Psoas muscle (tissue), 8 donors: ENCODE results near the gene PKHD1. TPM values are rescaled to one million over a fixed set of nuclear protein-coding genes. Genes with fewer than 3 reads are reported as not detected.

Source experiments
- ATAC-seq, 4 donors: fragments of 200-7000 bp; cut with Tn5 transposase; one replicate each; pipeline ENCODE4 v1.9.1; 2020; ENCODE audit warnings: moderate library complexity in 3 of 4, mild to moderate bottlenecking in 2 of 4
- DNase-seq, 2 donors: peaks; one replicate each; pipeline ENCODE4 v3.0.0-alpha.2; 2020
- H3K27ac ChIP-seq: fragments of 200-600 bp; one replicate; pipeline ENCODE4 v1.8.0; 2022
- H3K27me3 ChIP-seq, 3 donors: fragments of 200-600 bp in 1 of 3; one replicate each; pipeline versions ENCODE4 v1.6.1 to v1.8.0; 2013 to 2022; ENCODE audit warnings: low read length in 2 of 3, mild to moderate bottlenecking in 2 of 3, moderate library complexity in 1 of 3; ENCODE audit not compliant: insufficient read depth in 3 of 3
- H3K36me3 ChIP-seq, 2 donors: fragments of 200-600 bp in 1 of 2; one replicate each; pipeline versions ENCODE4 v1.6.1 to v1.8.0; 2013 to 2022; ENCODE audit warnings: low read depth in 1 of 2, mild to moderate bottlenecking in 1 of 2, moderate library complexity in 1 of 2; ENCODE audit not compliant: insufficient read depth in 1 of 2
- H3K4me1 ChIP-seq: fragments of 200-600 bp; one replicate; pipeline ENCODE4 v1.8.0; 2022
- H3K4me3 ChIP-seq: fragments of 200-600 bp; one replicate; pipeline ENCODE4 v1.8.0; 2022; ENCODE audit warnings: mild to moderate bottlenecking
- H3K9me3 ChIP-seq: fragments of 200-600 bp; one replicate; pipeline ENCODE4 v1.8.0; 2022
- WGBS, 3 donors: extraction: QIAGEN DNeasy Blood & Tissue Kit; methylation state at CpG; one replicate each; pipeline versions ENCODE4 v1.1.6 to v1.1.7; 2013; 5-methylcytosine and 5-hydroxymethylcytosine counted together
- intact Hi-C, 2 donors: fragments of 100-400 bp; cut with DNase I; formaldehyde crosslinking; loops; one replicate each; pipeline versions ENCODE4 v1.11.0 to v1.14.2; 2022
- polyA plus RNA-seq, 3 donors: library from polyadenylated mRNA; stranded (reverse); fragments of 200-250 nt; gene quantifications; one replicate each; pipeline ENCODE4 v1.2.3, GENCODE V29; 2013
- total RNA-seq, 4 donors: library from RNA; stranded (reverse); fragmentation: NEBNext Ultra II Directional in 2 of 4; extraction: Animal tissue kit (Norgen Biotek cat#: 25700) in 2 of 4; gene quantifications; one replicate each; pipeline versions ENCODE4 v1.2.1 to v1.2.4, GENCODE V29; 2021 to 2023
- TF ChIP-seq, protein P1 (sequence below): fragments of 200-600 bp; IDR thresholded peaks from one replicate; pipeline ENCODE4 v1.8.0; 2022; ENCODE audit warnings: antibody characterized with exemption
- donor health status: healthy with polysubstance abuse.
- donor health status: DM: no; HTN: no; CAD: no; lungs with moderate emphysema.
- donor health status: Bipolar disorder and iron deficiency.
- donor health status: healthy.
- donor health status: DM: yes; HTN: yes; CAD: no.
- donor health status: DM: no; HTN: no; CAD: no.
- donor health status: DM: no; HTN: no; CAD: no.
- donor health status: DM: yes; HTN: yes; CAD: no.

The PKHD1 gene
- total and polyA plus RNA-seq, 7 donors = under 0.01 to 0.11 (median 0.02) TPM; not detected in 2

GRCh38 chr6:52061481-52061880 lies 25.9 kb downstream of the PKHD1 start:
- Histone ChIP-seq H3K36me3 (no peaks in the 10 kb centered on the region), H3K9me3 (no peaks in the 10 kb centered on the region), H3K27me3 (no peaks in the 10 kb centered on the region), H3K4me3 (no peak overlapping the region), H3K27ac (no peak overlapping the region), H3K4me1 (peaks cover 6% of the 10 kb centered on the region)
- DNase-seq = no peak
- ATAC-seq = no peak
- 92 to 94% (median 92%) methylated on average over 3 of the region's 3 CpGs for WGBS, 3 donors
- intact Hi-C loops = loop anchor here in 1 of 2 donors (5.0 kb wide), 1 partner anchor 201 kb away; no protein-coding TSS in a partner anchor
- TF ChIP-seq, protein P1, sequence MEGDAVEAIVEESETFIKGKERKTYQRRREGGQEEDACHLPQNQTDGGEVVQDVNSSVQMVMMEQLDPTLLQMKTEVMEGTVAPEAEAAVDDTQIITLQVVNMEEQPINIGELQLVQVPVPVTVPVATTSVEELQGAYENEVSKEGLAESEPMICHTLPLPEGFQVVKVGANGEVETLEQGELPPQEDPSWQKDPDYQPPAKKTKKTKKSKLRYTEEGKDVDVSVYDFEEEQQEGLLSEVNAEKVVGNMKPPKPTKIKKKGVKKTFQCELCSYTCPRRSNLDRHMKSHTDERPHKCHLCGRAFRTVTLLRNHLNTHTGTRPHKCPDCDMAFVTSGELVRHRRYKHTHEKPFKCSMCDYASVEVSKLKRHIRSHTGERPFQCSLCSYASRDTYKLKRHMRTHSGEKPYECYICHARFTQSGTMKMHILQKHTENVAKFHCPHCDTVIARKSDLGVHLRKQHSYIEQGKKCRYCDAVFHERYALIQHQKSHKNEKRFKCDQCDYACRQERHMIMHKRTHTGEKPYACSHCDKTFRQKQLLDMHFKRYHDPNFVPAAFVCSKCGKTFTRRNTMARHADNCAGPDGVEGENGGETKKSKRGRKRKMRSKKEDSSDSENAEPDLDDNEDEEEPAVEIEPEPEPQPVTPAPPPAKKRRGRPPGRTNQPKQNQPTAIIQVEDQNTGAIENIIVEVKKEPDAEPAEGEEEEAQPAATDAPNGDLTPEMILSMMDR = no peak

GRCh38 chr6:52059821-52060220 lies 27.6 kb downstream of the PKHD1 start:
- intact Hi-C loops = loop anchor here in 1 of 2 donors (5.0 kb wide), 1 partner anchor 202 kb away; no protein-coding TSS in a partner anchor

DNA sequence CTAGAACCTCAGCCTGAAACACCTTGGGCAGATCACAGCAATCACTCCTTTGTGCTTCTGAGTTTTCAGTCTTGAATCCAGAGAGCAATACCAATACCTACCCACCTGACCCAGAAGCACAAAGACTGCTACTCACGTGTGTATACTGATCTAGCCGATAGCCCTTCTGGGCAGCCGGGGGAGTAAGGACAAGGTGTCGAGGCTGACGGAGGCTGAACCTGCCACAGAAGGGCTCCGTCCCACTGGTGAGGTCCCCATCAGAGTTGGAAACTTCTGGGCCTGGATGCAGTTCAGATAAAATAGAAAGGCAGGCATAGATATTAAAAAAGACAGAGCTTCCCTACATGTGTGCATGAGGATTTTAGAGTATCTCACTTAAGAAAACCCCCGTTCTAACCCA lies 32.0 kb downstream of the PKHD1 start:
- intact Hi-C loops = no loop called here
- 90 to 94% (median 91%) methylated on average over 7 of the region's 7 CpGs for WGBS, 3 donors
- ATAC-seq (no peak), DNase-seq (no peak)
- no peak overlapping the region for H3K27ac ChIP-seq
- no peaks in the 10 kb centered on the region for H3K4me1 ChIP-seq
- no peak overlapping the region for H3K4me3 ChIP-seq
- no peaks in the 10 kb centered on the region for H3K27me3 ChIP-seq
- TF ChIP-seq, protein P1 = no peak
- no peaks in the 10 kb centered on the region for H3K9me3 ChIP-seq
- H3K36me3 ChIP-seq = no peaks in the 10 kb centered on the region

More at GRCh38 chr6:52059821-52060220, 27.6 kb downstream of the PKHD1 start:
- ATAC-seq = no peak
- WGBS, 3 donors = 69 to 77% (median 74%) methylated on average over 1 of the region's 1 CpG
- TF ChIP-seq, protein P1 = no peak
- Histone ChIP-seq H3K4me3 (no peak overlapping the region), H3K9me3 (no peaks in the 10 kb centered on the region), H3K4me1 (peaks cover 6% of the 10 kb centered on the region), H3K27ac (no peak overlapping the region), H3K27me3 (no peaks in the 10 kb centered on the region), H3K36me3 (no peaks in the 10 kb centered on the region)
- DNase-seq = no peak

DNA sequence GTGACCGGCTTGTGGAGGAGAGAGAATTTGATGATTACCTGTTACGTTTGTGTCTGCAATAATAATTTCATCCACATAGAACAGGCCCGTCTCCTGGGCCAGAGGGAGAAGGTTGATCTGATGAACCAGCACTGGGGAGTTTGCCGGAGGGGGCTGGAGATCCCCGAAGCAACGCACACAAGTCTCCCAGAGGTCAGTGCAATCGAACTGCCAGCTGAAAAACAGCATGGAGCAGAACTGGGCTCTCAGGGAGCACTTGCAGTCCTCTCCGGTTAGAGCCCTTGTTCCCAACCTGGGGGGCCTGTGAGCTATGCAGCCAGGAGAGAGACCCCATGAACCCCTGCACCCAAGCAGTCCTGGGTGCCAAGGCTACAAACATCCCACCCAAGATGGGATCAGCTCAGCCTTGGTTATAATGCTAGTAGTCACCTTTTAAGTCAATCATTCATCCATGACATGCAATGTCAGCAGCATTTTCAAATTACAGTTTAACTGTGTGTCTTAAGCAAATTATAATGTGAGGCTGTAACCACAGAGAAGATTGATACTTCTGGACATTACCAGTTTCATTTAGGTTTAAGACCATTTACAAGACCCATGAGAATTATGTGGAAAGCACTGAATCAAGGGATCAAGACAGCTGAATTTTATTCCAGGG lies 34.2 kb downstream of the PKHD1 start:
- DNase-seq = no peak
- Histone ChIP-seq H3K9me3 (no peaks in the 10 kb centered on the region), H3K4me3 (no peak overlapping the region), H3K4me1 (no peaks in the 10 kb centered on the region), H3K27me3 (no peaks in the 10 kb centered on the region), H3K36me3 (no peaks in the 10 kb centered on the region), H3K27ac (no peak overlapping the region)
- TF ChIP-seq, protein P1 = no peak
- 74 to 76% (median 76%) methylated on average over 8 of the region's 8 CpGs for WGBS, 3 donors
- ATAC-seq = no peak
- intact Hi-C loops = no loop called here

GRCh38 chr6:52050051-52050405 lies 37.4 kb downstream of the PKHD1 start:
- intact Hi-C loops = no loop called here
- Histone ChIP-seq H3K4me1 (no peaks in the 10 kb centered on the region), H3K4me3 (no peak overlapping the region), H3K36me3 (no peaks in the 10 kb centered on the region), H3K9me3 (no peaks in the 10 kb centered on the region), H3K27me3 (no peaks in the 10 kb centered on the region), H3K27ac (no peak overlapping the region)
- WGBS, 3 donors = 63 to 68% (median 65%) methylated on average over 7 of the region's 7 CpGs
- no peak for DNase-seq
- TF ChIP-seq, protein P1 = no peak
- no peak for ATAC-seq
